ENCODE data around the gene TMEM236. TPM values are rescaled to one million over a fixed set of nuclear protein-coding genes. Genes with fewer than 3 reads are reported as not detected.

TMEM236 gene
- total RNA-seq, 1 donor from 2014 or later = 0.07 TPM

- no peak for DNase-seq (ENCODE audit: low spot score)
- Mint-ChIP-seq H3K4me1 (ENCODE audit: low read depth) (peaks cover 6% of the 10 kb centered on the region), H3K36me3 (ENCODE audit: low read depth) (peaks cover 4% of the 10 kb centered on the region), H3K4me3 (ENCODE audit: unreplicated experiment) (no peak overlapping the region), H3K9me3 (ENCODE audit: low read depth) (no peaks in the 10 kb centered on the region), H3K27me3 (ENCODE audit: low read depth) (no peaks in the 10 kb centered on the region), H3K27ac (ENCODE audit: unreplicated experiment) (no peak overlapping the region)
- no peak for TF ChIP-seq CTCF (IDR thresholded peaks at IDR 0.05)
Observed at GRCh38 chr10:17756557-17757217, 4.7 kb downstream of the TMEM236 start.

GRCh38 chr10:17758200-17758599, 6.2 kb downstream of the TMEM236 start:
- Mint-ChIP-seq H3K4me1 (ENCODE audit: low read depth) (peaks cover 6% of the 10 kb centered on the region), H3K36me3 (ENCODE audit: low read depth) (peaks cover 4% of the 10 kb centered on the region), H3K4me3 (ENCODE audit: unreplicated experiment) (no peak overlapping the region), H3K27me3 (ENCODE audit: low read depth) (no peaks in the 10 kb centered on the region), H3K9me3 (ENCODE audit: low read depth) (no peaks in the 10 kb centered on the region), H3K27ac (ENCODE audit: unreplicated experiment) (no peak overlapping the region)
- no peak for TF ChIP-seq CTCF (IDR thresholded peaks at IDR 0.05)
- no peak for DNase-seq (ENCODE audit: low spot score)

- no peak for TF ChIP-seq CTCF (IDR thresholded peaks at IDR 0.05)
- Mint-ChIP-seq H3K9me3 (ENCODE audit: low read depth) (no peaks in the 10 kb centered on the region), H3K4me1 (ENCODE audit: low read depth) (peaks cover 6% of the 10 kb centered on the region), H3K36me3 (ENCODE audit: low read depth) (peaks cover 4% of the 10 kb centered on the region), H3K4me3 (ENCODE audit: unreplicated experiment) (no peak overlapping the region), H3K27ac (ENCODE audit: unreplicated experiment) (no peak overlapping the region), H3K27me3 (ENCODE audit: low read depth) (no peaks in the 10 kb centered on the region)
- no peak for DNase-seq (ENCODE audit: low spot score)
Observed at GRCh38 chr10:17758896-17759295, 6.9 kb downstream of the TMEM236 start.

- TF ChIP-seq CTCF (IDR thresholded peaks at IDR 0.05) = no peak
- peaks cover 11% of the 10 kb centered on the region for H3K9me3 Mint-ChIP-seq (ENCODE audit: low read depth)
- H3K27me3 Mint-ChIP-seq (ENCODE audit: low read depth) = no peaks in the 10 kb centered on the region
- no peak overlapping the region for H3K4me3 Mint-ChIP-seq (ENCODE audit: unreplicated experiment)
- DNase-seq (ENCODE audit: low spot score) = no peak
- H3K36me3 Mint-ChIP-seq (ENCODE audit: low read depth) = peaks cover 7% of the 10 kb centered on the region
- no peak overlapping the region for H3K27ac Mint-ChIP-seq (ENCODE audit: unreplicated experiment)
- H3K4me1 Mint-ChIP-seq (ENCODE audit: low read depth) = no peaks in the 10 kb centered on the region
Observed at GRCh38 chr10:17764142-17764541, 12.1 kb downstream of the TMEM236 start.

GRCh38 chr10:17765602-17766001, 13.6 kb downstream of the TMEM236 start:
- no peak overlapping the region for H3K27ac Mint-ChIP-seq (ENCODE audit: unreplicated experiment)
- TF ChIP-seq CTCF (IDR thresholded peaks at IDR 0.05) = no peak

More at GRCh38 chr10:17765602-17766001, 13.6 kb downstream of the TMEM236 start:
- Mint-ChIP-seq H3K4me1 (ENCODE audit: low read depth) (no peaks in the 10 kb centered on the region), H3K4me3 (ENCODE audit: unreplicated experiment) (no peak overlapping the region), H3K27me3 (ENCODE audit: low read depth) (no peaks in the 10 kb centered on the region), H3K36me3 (ENCODE audit: low read depth) (peaks cover 6% of the 10 kb centered on the region), H3K9me3 (ENCODE audit: low read depth) (peaks cover 11% of the 10 kb centered on the region)
- no peak for DNase-seq (ENCODE audit: low spot score)

Data from chondrocyte (in vitro differentiated cells).